ENCODE results near the gene BUB1.
"Not testable (repeated sequence)": the region's sequence is repeated elsewhere in the genome, so short reads cannot be mapped to it uniquely, and the experiment has no call there.

Gene BUB1

DNA sequence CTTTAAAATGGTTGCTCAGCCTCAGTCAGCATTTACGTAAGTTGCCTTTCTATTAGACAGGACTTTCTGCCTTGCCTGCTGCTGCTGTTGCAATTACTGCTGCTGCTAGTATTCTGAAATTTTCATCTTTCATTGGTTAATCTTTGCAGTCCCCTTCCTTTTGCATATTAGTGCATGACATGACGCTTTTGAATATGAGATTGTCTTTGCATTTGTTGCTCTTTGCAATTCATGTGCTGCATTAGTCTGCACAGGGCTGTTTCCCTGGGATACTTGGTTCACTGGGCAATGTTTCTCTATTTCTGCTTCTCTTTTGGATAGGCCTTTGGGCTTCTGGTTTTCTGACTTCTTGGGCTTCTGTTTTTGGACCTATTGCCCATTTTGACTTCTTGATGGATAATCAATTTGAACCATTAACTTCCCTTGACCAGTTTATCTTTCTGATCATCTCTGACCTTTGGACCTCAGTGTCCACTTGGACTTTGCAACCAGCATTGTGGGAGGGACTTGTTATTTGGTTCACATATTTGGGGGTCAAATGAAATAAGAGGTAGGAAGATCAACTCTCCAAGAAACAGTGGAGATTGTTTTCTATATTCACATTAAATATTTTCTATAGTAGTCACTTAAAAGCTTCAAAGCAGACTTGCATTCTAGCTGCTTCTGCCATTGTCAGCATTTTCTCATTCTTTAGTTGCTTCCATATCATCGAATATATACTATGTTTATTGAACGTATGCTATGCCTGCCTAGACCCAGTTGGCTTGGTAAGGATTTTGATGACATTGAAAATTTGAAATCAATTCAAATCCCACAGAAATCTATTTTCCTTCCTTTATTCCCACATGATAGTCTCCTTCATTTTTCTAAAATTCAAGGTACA, 12.5 kb upstream of the BUB1 start:
- no peak for DNase-seq (ENCODE audit: low read depth)
- no peak overlapping the region for H3K4me3 ChIP-seq (ENCODE audit: control insufficient read depth, low read depth, low read length)
- TF ChIP-seq, protein P1, sequence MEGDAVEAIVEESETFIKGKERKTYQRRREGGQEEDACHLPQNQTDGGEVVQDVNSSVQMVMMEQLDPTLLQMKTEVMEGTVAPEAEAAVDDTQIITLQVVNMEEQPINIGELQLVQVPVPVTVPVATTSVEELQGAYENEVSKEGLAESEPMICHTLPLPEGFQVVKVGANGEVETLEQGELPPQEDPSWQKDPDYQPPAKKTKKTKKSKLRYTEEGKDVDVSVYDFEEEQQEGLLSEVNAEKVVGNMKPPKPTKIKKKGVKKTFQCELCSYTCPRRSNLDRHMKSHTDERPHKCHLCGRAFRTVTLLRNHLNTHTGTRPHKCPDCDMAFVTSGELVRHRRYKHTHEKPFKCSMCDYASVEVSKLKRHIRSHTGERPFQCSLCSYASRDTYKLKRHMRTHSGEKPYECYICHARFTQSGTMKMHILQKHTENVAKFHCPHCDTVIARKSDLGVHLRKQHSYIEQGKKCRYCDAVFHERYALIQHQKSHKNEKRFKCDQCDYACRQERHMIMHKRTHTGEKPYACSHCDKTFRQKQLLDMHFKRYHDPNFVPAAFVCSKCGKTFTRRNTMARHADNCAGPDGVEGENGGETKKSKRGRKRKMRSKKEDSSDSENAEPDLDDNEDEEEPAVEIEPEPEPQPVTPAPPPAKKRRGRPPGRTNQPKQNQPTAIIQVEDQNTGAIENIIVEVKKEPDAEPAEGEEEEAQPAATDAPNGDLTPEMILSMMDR (conservative IDR thresholded peaks at IDR 0.05; ENCODE audit: control insufficient read depth, insufficient read depth, low read depth, low read length) = no peak

DNA sequence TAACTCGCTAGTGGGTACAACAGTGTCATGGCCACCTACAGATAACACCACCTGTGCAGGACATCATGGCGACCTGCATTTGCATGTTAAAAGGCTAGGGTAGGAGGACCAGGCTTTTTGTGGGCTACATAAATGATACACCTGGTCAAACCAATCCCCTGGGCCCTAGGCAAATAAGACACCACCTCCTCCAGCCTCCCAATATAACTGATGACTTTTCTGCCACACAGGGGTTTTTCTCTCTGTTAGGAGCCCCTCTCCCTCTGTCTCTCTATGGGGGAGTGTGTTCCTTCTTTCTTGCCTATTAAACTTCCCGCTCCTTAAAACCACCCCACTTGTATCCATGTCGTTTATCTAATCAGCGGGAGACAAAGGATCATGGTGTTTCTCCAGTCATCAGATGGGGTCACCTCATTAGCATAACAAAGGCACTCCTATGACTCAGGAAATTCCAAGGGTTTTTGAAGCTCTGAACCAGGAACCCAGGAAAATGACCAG, 10.8 kb upstream of the BUB1 start:
- DNase-seq (ENCODE audit: low read depth) = no peak
- TF ChIP-seq, protein P1 (conservative IDR thresholded peaks at IDR 0.05; ENCODE audit: control insufficient read depth, insufficient read depth, low read depth, low read length) = no peak
- H3K4me3 ChIP-seq (ENCODE audit: control insufficient read depth, low read depth, low read length) = no peak overlapping the region

DNA sequence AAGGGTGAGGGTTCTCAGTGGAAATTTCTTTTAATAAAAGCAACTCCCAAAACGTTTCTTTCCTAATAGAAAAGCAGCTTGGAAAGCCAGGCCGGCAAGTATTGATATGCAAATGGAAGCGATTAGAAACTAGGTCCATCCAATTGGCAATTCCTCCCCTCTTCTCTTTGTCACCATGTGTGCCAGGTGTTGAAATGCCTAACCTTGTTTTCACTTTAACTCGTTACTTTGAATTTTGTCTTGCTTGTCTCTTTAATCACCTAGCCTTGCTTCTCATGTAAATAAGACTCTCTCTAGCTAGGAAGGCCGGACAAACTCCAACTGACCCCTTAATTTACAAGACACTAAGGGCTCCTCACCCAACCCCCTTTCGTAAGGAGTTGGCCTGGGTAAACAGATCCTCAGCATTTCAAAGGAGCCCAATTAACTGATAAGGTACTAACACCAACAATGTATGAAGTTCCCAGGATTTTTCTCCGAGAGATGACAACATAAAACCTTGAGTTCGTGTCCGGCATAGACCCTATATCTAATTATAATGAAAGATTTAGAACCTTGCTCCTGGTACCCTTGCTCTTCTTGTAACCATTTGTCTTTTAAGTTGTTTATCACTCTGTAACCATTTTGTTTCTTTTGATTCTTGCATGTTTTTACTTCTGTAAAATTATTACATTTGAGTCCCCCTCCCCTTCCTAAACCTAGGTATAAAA, 10.1 kb upstream of the BUB1 start:
- not testable (repeated sequence) for DNase-seq (ENCODE audit: low read depth); H3K4me3 ChIP-seq (ENCODE audit: control insufficient read depth, low read depth, low read length)

DNA sequence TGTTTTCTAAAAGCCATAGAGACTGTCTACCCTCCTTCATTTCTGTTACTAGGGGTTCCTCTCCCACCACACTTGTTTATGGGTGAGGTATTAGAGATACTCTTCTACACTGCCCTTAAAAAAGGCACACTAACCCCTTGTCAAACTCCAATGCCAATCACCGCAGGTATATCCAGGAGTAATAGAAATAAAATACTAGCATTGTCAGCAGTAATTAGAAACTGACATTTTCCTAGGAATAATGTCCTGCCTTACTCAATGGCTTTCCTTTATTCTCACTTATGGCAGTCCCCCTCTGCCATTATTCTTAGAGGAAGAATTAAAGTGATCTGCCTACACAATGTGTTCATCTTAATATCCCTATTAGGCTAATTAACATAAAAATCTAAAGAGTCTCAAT, 5.0 kb upstream of the BUB1 start:
- TF ChIP-seq, protein P1 (conservative IDR thresholded peaks at IDR 0.05; ENCODE audit: control insufficient read depth, insufficient read depth, low read depth, low read length) = no peak
- no peak for DNase-seq (ENCODE audit: low read depth)
- H3K4me3 ChIP-seq (ENCODE audit: control insufficient read depth, low read depth, low read length) = no peak overlapping the region

DNA sequence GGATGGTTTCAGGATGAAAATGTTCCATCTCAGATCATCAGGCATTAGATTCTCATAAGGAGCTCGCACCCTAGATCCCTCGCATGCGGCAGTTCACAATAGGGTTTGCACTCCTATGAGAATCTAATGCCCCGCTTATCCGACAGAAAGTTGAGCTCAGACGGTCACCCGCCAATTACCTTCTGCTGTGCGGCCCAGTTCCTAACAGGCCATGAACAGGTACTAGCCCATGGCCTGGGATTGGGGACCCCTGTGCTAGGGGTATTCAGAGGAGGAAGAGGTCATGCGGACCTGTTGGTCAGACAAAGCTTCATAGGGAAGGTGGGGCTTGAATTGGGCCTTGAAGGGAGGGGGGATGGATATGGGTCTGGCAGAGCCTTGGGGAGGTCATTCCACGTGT, 4.4 kb upstream of the BUB1 start:
- H3K4me3 ChIP-seq (ENCODE audit: control insufficient read depth, low read depth, low read length) = no peak overlapping the region
- TF ChIP-seq, protein P1 (conservative IDR thresholded peaks at IDR 0.05; ENCODE audit: control insufficient read depth, insufficient read depth, low read depth, low read length) = no peak
- DNase-seq (ENCODE audit: low read depth) = no peak

DNA sequence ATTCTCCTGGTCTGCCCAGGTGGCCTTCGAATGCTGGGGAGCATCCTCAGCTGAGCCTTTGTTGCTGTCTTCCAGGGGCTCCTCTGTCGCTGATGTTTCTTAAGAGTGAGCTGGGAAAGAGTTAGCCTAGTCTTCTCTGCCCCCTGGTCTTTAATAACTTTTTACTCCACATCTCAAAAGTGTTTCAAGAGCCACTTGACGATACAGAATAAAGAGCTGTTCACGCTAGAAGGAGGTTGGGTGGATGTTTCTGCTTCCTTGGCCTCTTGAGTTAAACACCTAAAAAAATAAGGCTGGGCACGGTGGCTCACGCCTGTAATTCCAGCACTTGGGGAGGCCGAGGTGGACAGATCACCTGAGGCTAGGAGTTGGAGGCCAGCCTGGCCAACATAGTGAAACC, 2.8 kb upstream of the BUB1 start:
- TF ChIP-seq, protein P1 (conservative IDR thresholded peaks at IDR 0.05; ENCODE audit: control insufficient read depth, insufficient read depth, low read depth, low read length) = no peak
- no peak for DNase-seq (ENCODE audit: low read depth)

DNA sequence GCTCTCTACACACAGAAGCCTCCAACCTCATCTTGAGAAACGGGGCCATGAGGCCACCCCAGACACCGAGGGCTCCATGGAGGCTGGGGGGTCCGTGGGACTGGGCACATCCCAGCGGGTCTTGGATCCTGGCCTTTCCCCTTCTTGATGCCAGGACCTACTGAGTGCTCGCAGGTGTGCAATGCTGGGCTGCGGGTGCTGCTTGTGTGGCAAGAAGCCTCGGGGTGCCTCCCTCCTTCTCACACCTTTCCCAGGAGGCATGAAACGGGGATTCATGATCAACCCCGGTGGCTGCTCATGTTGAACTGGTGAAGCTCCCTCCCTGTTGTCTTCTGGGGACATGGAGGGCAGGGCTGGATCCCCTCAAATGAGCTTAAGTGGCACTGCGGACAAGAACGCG, 2.0 kb upstream of the BUB1 start:
- no peak overlapping the region for H3K4me3 ChIP-seq (ENCODE audit: control insufficient read depth, low read depth, low read length)
- TF ChIP-seq, protein P1 (conservative IDR thresholded peaks at IDR 0.05; ENCODE audit: control insufficient read depth, insufficient read depth, low read depth, low read length) = no peak
- DNase-seq (ENCODE audit: low read depth) = no peak

More for the DNA sequence above, 2.8 kb upstream of the BUB1 start:
- no peak overlapping the region for H3K4me3 ChIP-seq (ENCODE audit: control insufficient read depth, low read depth, low read length)

Data from fibroblast of mammary gland (primary cell).